A673 (cell line): Measurements from ENCODE around the gene WFIKKN1.

Experiments used
- EZH2 ChIP-seq: fragments of 200-600 bp; sonication (generic); IDR thresholded peaks from 2 replicates; pipeline ENCODE4 v1.6.1; 2017; ENCODE audit warnings: borderline replicate concordance, low read depth, mild to moderate bottlenecking, mixed read lengths, antibody characterized with exemption, low read length; ENCODE audit not compliant: poor library complexity, severe bottlenecking
- TF ChIP-seq, protein P1 (sequence below): fragments of 300-800, 200-600 bp; sonication (generic); conservative IDR thresholded peaks from 2 replicates; pipeline ENCODE4 v1.5.1; 2017; ENCODE audit warnings: low read depth, mild to moderate bottlenecking, antibody characterized with exemption, low read length, moderate library complexity, mixed read lengths

DNA sequence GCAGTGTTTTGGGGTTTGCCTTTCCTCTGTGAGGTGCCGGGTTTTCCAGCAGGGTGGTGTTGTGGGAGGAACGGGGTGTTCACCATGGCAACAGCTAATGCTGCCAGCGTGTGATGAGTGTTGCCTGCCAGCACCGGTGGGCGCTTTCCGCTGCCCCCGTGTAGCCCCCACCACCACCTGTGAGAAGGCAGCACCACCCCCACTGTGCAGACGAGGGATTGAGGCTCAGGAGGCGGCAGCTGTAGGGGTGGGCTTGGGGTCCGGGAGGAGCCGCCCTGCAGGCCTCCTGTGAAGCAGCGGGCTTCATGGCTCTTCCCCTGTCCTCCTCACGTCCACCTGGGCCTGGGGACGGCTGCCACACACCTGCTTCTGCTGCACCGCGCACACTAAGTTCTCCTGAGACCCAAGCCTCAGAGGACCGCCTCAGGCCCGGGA, 35.7 kb upstream of the WFIKKN1 start:
- TF ChIP-seq, protein P1, sequence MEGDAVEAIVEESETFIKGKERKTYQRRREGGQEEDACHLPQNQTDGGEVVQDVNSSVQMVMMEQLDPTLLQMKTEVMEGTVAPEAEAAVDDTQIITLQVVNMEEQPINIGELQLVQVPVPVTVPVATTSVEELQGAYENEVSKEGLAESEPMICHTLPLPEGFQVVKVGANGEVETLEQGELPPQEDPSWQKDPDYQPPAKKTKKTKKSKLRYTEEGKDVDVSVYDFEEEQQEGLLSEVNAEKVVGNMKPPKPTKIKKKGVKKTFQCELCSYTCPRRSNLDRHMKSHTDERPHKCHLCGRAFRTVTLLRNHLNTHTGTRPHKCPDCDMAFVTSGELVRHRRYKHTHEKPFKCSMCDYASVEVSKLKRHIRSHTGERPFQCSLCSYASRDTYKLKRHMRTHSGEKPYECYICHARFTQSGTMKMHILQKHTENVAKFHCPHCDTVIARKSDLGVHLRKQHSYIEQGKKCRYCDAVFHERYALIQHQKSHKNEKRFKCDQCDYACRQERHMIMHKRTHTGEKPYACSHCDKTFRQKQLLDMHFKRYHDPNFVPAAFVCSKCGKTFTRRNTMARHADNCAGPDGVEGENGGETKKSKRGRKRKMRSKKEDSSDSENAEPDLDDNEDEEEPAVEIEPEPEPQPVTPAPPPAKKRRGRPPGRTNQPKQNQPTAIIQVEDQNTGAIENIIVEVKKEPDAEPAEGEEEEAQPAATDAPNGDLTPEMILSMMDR: no peak
- no peak for TF ChIP-seq EZH2
